Measurements from ENCODE around the gene NDC1. TPM values are rescaled to one million over a fixed set of nuclear protein-coding genes. Genes with fewer than 3 reads are reported as not detected.

The NDC1 gene
- total RNA-seq, 4 donors from 2014 or later = 1.1 to 11.1 (median 8.0) TPM

DNA sequence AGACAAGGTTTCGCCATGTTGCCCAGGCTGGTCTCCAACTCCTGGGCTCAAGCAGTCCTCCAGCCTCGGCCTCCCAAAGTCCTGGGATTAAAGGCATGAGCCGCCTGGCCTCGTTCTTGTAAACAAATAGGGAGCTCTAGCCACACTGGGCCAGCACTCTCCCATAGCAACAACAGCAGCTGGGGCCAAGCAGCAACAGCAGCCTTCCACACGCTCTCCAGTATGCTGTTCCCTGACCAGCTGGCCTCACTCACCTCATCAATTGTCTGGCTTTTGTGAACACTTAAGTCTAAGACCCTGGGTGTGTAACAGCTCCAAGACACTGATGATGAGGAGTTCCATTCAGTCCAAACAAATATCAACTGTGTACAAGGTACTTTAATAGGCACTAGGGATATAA lies 82.2 kb downstream of the NDC1 start:
- 69% methylated on average over 5 of the region's 5 CpGs; no CpG with 5 or more reads in 1 of the 2 donors for WGBS, 2 donors (ENCODE audit: low coverage in 1 of 2)
- Histone ChIP-seq H3K27ac (no peak overlapping the region), H3K9me3 (no peaks in the 10 kb centered on the region), H3K27me3 (no peaks in the 10 kb centered on the region), H3K36me3 (no peaks in the 10 kb centered on the region), H3K4me3 (no peak overlapping the region), H3K4me1 (no peaks in the 10 kb centered on the region)
- no peak for TF ChIP-seq POLR2AphosphoS5 (IDR thresholded peaks at IDR 0.05)
- TF ChIP-seq POLR2A (IDR thresholded peaks at IDR 0.05) = no peak
- TF ChIP-seq, protein P1, sequence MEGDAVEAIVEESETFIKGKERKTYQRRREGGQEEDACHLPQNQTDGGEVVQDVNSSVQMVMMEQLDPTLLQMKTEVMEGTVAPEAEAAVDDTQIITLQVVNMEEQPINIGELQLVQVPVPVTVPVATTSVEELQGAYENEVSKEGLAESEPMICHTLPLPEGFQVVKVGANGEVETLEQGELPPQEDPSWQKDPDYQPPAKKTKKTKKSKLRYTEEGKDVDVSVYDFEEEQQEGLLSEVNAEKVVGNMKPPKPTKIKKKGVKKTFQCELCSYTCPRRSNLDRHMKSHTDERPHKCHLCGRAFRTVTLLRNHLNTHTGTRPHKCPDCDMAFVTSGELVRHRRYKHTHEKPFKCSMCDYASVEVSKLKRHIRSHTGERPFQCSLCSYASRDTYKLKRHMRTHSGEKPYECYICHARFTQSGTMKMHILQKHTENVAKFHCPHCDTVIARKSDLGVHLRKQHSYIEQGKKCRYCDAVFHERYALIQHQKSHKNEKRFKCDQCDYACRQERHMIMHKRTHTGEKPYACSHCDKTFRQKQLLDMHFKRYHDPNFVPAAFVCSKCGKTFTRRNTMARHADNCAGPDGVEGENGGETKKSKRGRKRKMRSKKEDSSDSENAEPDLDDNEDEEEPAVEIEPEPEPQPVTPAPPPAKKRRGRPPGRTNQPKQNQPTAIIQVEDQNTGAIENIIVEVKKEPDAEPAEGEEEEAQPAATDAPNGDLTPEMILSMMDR (IDR thresholded peaks at IDR 0.05) = no peak
- no peak for TF ChIP-seq EP300 (IDR thresholded peaks at IDR 0.05; ENCODE audit: low read depth)
- intact Hi-C loops (cut with DNase I; ENCODE audit: low total_unique reads) = loop anchor here (5.0 kb wide), 1 partner anchor 274 kb away; no protein-coding TSS in a partner anchor
- in situ Hi-C loops (cut with MboI; ENCODE audit: low pct_ligation_motif_present in 1 of 4, low pct_unique_long_range_greater_than_20kb in 1 of 4, low sequenced_read_pairs in 3 of 4) = loop anchor here (5.0 to 25.0 kb wide), 4 partner anchors 269 to 469 kb away; no protein-coding TSS in a partner anchor
- DNase-seq = no peak

DNA sequence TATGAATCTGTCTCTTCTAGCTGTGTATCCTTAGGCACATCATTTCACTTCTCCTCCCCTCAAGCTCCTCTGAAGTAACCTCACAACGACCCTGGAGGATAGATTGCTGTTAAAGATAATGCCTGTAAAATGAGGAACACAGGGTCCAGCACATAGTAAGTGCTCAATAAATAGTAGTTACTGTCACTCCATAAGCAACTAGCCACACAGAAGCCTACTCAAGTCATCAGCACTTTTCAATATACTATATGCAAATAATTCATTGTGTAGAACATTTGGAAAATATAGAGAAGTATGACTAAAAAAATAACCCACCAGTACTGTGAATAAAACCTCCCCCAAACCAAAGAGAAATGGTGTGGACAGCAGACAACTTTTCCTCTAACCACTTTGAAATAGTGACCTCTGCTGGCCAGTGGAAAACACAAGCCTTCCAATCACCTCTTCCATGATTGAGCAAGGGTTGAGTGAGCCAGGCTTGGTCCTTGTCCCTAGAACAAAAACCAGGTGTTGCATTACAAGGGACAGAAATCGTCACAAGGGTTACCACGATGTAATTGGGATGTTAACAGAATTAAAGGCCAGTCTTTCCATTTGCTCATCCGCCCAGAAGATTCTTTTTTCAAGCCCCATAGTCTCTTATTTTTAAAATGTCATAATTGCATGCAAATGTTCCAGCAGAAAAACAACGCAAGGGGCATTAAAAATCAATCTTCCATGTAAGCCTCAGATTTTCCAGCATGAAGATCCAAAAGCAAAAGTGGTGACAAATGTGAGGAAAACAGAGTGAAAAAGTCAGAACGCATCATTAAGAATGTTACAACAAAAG lies 83.4 kb downstream of the NDC1 start:
- 25 to 47% methylated on average over 4 to 6 of the region's 6 CpGs for WGBS, 2 donors (ENCODE audit: low coverage in 1 of 2)
- in situ Hi-C loops (cut with MboI; ENCODE audit: low pct_ligation_motif_present in 1 of 4, low pct_unique_long_range_greater_than_20kb in 1 of 4, low sequenced_read_pairs in 3 of 4) = loop anchor here (5.0 to 25.0 kb wide), 4 partner anchors 267 to 467 kb away; no protein-coding TSS in a partner anchor
- Histone ChIP-seq H3K9me3 (no peaks in the 10 kb centered on the region), H3K27ac (no peak overlapping the region), H3K4me3 (no peak overlapping the region), H3K36me3 (no peaks in the 10 kb centered on the region), H3K4me1 (no peaks in the 10 kb centered on the region), H3K27me3 (no peaks in the 10 kb centered on the region)
- DNase-seq = peak; percentile 32
- no peak for TF ChIP-seq POLR2A (IDR thresholded peaks at IDR 0.05)
- TF ChIP-seq, protein P1 (IDR thresholded peaks at IDR 0.05) = peak; percentile 56 to 66 (median 61)
- intact Hi-C loops (cut with DNase I; ENCODE audit: low total_unique reads) = loop anchor here (5.0 kb wide), 1 partner anchor 272 kb away; no protein-coding TSS in a partner anchor

DNA sequence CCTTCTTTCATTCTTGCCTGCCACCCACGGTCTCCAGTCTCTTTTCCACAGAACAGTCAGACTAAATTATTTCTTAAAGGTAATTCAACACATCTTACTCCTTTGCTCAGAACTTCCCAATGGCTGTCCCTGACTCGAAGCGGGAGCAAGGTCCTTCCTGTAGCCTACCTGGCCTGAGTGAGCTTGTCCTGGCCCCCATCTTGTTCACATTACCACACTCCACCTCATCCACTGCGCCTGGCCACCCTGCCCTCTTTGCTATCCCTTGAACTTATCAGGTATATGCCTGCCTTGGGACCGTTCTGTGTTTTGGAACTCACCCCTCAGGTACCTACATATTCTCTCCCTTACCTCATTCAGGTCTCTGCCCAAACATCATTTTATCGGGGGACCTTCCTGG lies 85.8 kb downstream of the NDC1 start:
- H3K36me3 ChIP-seq = no peaks in the 10 kb centered on the region
- no peak overlapping the region for H3K27ac ChIP-seq
- intact Hi-C loops (cut with DNase I; ENCODE audit: low total_unique reads) (no loop called here), in situ Hi-C loops (cut with MboI; ENCODE audit: low pct_ligation_motif_present in 1 of 4, low pct_unique_long_range_greater_than_20kb in 1 of 4, low sequenced_read_pairs in 3 of 4) (loop anchor here (10.0 to 25.0 kb wide), 3 partner anchors 265 to 465 kb away; no protein-coding TSS in a partner anchor)
- H3K4me3 ChIP-seq = no peak overlapping the region
- no peaks in the 10 kb centered on the region for H3K4me1 ChIP-seq
- no peak for DNase-seq
- H3K27me3 ChIP-seq = peaks cover 3% of the 10 kb centered on the region
- H3K9me3 ChIP-seq = no peaks in the 10 kb centered on the region
- 86 to 88% methylated on average over 3 to 6 of the region's 6 CpGs for WGBS, 2 donors (ENCODE audit: low coverage in 1 of 2)
- TF ChIP-seq, protein P1 (IDR thresholded peaks at IDR 0.05) = no peak
- TF ChIP-seq POLR2AphosphoS5 (IDR thresholded peaks at IDR 0.05) = no peak
- TF ChIP-seq POLR2A (IDR thresholded peaks at IDR 0.05) = no peak
- no peak for TF ChIP-seq EP300 (IDR thresholded peaks at IDR 0.05; ENCODE audit: low read depth)

DNA sequence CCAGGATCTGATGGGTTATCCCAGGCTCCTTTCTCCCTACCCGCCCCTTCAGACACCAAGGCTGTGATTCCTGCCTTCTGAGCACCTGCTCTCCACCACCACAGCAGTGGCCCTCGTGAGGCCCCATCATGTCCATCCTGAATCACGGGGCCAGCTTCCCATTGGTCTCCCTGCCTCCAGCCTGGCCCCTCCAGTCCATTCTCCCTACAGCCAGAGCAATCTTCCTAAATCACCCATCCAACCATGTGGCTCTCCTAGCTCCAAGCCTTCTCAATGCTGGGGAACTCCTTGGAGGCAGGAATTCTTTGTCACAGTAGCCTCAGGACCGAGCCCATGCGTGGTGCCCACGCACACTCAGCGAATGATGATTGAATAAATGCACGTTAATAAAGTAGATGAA lies 90.3 kb downstream of the NDC1 start:
- intact Hi-C loops (cut with DNase I; ENCODE audit: low total_unique reads) = no loop called here
- WGBS, 2 donors (ENCODE audit: low coverage in 1 of 2) = 86 to 96% methylated on average over 7 to 8 of the region's 8 CpGs
- TF ChIP-seq EP300 (IDR thresholded peaks at IDR 0.05; ENCODE audit: low read depth) = no peak
- no peak for TF ChIP-seq POLR2AphosphoS5 (IDR thresholded peaks at IDR 0.05)
- TF ChIP-seq, protein P1 (IDR thresholded peaks at IDR 0.05) = no peak
- TF ChIP-seq POLR2A (IDR thresholded peaks at IDR 0.05) = no peak

More for the DNA sequence above, 90.3 kb downstream of the NDC1 start:
- DNase-seq = no peak
- in situ Hi-C loops (cut with MboI; ENCODE audit: low pct_ligation_motif_present in 1 of 4, low pct_unique_long_range_greater_than_20kb in 1 of 4, low sequenced_read_pairs in 3 of 4) = no loop called here
- H3K36me3 ChIP-seq = no peaks in the 10 kb centered on the region
- no peaks in the 10 kb centered on the region for H3K9me3 ChIP-seq
- no peak overlapping the region for H3K27ac ChIP-seq
- no peak overlapping the region for H3K4me3 ChIP-seq
- H3K27me3 ChIP-seq = peaks cover 30% of the 10 kb centered on the region
- no peaks in the 10 kb centered on the region for H3K4me1 ChIP-seq

Measured in transverse colon (tissue), 4 donors.